ENCODE results near the gene PTPRD.

The PTPRD gene

DNA sequence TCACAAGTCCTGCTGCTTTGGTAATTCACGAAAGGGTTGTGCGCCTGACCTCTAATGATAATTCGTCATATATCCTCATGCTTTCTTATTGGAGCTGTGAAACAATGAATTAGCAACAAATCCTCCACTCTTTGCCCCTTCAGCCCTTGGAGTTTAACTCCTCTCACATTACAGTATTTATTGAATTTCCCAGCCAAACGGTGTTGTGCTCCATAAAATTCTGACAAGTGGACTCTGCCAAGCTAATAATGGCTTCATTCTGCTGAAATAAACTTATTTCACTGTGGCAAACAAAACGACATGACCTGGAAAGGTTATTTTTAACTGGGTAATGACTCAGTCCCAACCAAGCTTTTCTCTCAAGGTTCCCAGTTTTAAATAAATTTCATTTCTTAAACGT, 1828.9 kb downstream of the PTPRD start:
- TF ChIP-seq, protein P1, sequence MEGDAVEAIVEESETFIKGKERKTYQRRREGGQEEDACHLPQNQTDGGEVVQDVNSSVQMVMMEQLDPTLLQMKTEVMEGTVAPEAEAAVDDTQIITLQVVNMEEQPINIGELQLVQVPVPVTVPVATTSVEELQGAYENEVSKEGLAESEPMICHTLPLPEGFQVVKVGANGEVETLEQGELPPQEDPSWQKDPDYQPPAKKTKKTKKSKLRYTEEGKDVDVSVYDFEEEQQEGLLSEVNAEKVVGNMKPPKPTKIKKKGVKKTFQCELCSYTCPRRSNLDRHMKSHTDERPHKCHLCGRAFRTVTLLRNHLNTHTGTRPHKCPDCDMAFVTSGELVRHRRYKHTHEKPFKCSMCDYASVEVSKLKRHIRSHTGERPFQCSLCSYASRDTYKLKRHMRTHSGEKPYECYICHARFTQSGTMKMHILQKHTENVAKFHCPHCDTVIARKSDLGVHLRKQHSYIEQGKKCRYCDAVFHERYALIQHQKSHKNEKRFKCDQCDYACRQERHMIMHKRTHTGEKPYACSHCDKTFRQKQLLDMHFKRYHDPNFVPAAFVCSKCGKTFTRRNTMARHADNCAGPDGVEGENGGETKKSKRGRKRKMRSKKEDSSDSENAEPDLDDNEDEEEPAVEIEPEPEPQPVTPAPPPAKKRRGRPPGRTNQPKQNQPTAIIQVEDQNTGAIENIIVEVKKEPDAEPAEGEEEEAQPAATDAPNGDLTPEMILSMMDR (IDR thresholded peaks at IDR 0.05; ENCODE audit: low read depth, low read length, missing control alignments), result no peak
- H3K4me3 ChIP-seq (replicated peaks; ENCODE audit: low read depth, low read length), result no peak overlapping the region
- DNase-seq (ENCODE audit: extremely low read depth, low read depth), result no peak

DNA sequence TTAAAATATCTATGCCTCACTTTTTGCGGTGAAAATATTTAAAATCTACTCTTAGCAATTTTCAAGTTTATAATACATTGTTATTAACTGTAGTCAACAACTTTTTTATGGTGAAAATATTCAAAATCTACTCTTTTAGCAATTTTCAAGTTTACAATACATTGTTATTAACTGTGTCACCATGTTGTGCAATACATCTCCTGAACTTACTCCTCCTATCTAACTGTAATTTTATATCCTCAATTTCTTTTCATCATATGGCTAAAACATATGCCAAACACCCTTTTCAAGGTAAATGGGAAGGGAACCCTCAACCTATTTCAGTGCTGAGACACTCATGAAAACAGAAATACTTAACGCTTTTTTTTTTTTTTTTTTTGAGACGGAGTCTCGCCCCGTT, 1830.6 kb downstream of the PTPRD start:
- DNase-seq (ENCODE audit: extremely low read depth, low read depth), result no peak
- TF ChIP-seq, protein P1 (IDR thresholded peaks at IDR 0.05; ENCODE audit: low read depth, low read length, missing control alignments), result no peak
- H3K4me3 ChIP-seq (replicated peaks; ENCODE audit: low read depth, low read length), result no peak overlapping the region

- no peak for DNase-seq (ENCODE audit: extremely low read depth, low read depth)
- TF ChIP-seq, protein P1 (IDR thresholded peaks at IDR 0.05; ENCODE audit: low read depth, low read length, missing control alignments), result no peak
- H3K4me3 ChIP-seq (replicated peaks; ENCODE audit: low read depth, low read length), result no peak overlapping the region
These were observed 1831.3 kb downstream of the PTPRD start for GRCh38 chr9:8781458-8781857.

GRCh38 chr9:8780386-8780785, 1832.4 kb downstream of the PTPRD start:
- TF ChIP-seq, protein P1 (IDR thresholded peaks at IDR 0.05; ENCODE audit: low read depth, low read length, missing control alignments), result no peak
- H3K4me3 ChIP-seq (replicated peaks; ENCODE audit: low read depth, low read length), result no peak overlapping the region
- DNase-seq (ENCODE audit: extremely low read depth, low read depth), result no peak

DNA sequence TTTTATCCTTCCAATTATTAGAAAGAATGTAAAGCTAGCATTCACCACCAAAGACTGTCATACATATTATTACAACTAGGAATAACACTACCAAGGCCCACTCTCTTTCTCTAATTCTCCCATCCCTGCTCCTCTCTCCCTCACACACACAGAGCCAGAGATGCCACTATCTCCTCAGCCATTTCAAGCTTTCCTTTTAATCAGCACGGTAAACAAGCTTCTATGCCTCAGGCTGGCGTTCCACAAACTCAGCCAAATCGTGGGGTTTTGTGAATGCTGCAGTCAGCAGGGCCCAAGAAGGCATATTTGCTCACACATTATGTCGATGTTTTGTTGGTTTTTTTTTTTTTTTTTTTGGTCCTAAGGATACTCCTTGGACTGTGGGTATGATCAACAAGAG, 1833.3 kb downstream of the PTPRD start:
- TF ChIP-seq, protein P1 (IDR thresholded peaks at IDR 0.05; ENCODE audit: low read depth, low read length, missing control alignments), result no peak
- no peak overlapping the region for H3K4me3 ChIP-seq (replicated peaks; ENCODE audit: low read depth, low read length)
- DNase-seq (ENCODE audit: extremely low read depth, low read depth), result no peak

DNA sequence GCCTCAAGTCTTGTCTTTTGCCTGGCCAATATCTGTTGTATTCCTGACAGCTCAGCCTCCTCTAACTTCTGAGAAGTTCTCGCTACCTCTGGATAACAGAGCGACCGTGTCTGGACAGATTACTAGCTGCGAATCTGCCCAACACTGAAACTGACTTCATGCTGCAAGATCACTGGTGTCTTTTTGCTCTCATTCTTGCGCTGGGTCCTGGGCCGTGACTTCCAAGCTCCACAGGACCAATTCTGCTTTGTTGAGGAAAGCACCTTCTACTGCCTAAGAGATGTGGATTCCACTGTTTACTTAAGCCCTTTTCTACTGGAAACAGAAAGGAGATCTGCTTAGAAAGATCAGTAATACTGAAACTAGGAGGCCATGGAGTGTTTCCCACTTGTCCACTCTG, 1834.4 kb downstream of the PTPRD start:
- TF ChIP-seq, protein P1 (IDR thresholded peaks at IDR 0.05; ENCODE audit: low read depth, low read length, missing control alignments), result no peak

DNA sequence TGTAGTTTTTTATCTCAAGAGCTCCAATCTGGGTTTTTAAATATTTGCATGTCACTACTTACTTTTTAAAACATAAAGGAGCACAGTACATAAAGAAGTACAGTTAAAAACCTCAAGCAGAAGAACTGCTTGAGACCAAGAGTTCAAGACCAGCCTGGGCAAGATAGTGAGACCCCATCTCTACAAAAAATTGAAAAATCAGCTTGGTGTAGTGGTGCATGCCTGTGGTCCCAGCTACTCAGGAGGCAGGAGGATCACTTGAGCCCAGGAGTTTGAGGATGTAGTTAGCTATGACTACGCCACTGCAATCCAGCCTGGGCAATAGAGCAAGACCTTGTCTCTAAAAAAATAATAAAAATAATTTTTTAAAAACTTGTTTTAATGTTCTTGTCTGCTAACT, 1840.5 kb downstream of the PTPRD start:
- TF ChIP-seq, protein P1 (IDR thresholded peaks at IDR 0.05; ENCODE audit: low read depth, low read length, missing control alignments), result no peak
- no peak for DNase-seq (ENCODE audit: extremely low read depth, low read depth)
- H3K4me3 ChIP-seq (replicated peaks; ENCODE audit: low read depth, low read length), result no peak overlapping the region

More for the DNA sequence above, 1834.4 kb downstream of the PTPRD start:
- H3K4me3 ChIP-seq (replicated peaks; ENCODE audit: low read depth, low read length), result no peak overlapping the region
- no peak for DNase-seq (ENCODE audit: extremely low read depth, low read depth)
